K562 (cell line): ENCODE data around the gene DNASE1L2. TPM values are rescaled to one million over a fixed set of nuclear protein-coding genes. Genes with fewer than 3 reads are reported as not detected.
A peak's percentile ranks its signal among the peaks of the same experiment; 100 is the strongest.

Experiments used
- ATF4 ChIP-seq: fragments of 450-650 bp; formaldehyde crosslinking; IDR thresholded peaks from 2 replicates; pipeline ENCODE4 v1.4.0; 2022; ENCODE audit warnings: mild to moderate bottlenecking, moderate library complexity
- CBX5 ChIP-seq: IDR thresholded peaks from 2 replicates; pipeline ENCODE4 v1.6.1; 2014; ENCODE audit warnings: low read depth, borderline replicate concordance
- CHD4 ChIP-seq: fragments of 200-600 bp; sonication (generic); IDR thresholded peaks from 3 replicates; pipeline ENCODE4 v1.6.1; 2012; ENCODE audit warnings: low read depth, mild to moderate bottlenecking, mixed read lengths, low read length, inconsistent platforms; ENCODE audit not compliant: insufficient read depth, insufficient replicate concordance, poor library complexity, severe bottlenecking
- DMBX1 ChIP-seq: fragments of 250-450 bp; sonication (Bioruptor Pico); IDR thresholded peaks from 2 replicates; pipeline ENCODE4 v1.8.0; 2022; ENCODE audit warnings: inconsistent platforms, mild to moderate bottlenecking, moderate library complexity, borderline replicate concordance
- GTF2A2 ChIP-seq: IDR thresholded peaks from 2 replicates; pipeline ENCODE4 v1.6.1; 2016; ENCODE audit warnings: mild to moderate bottlenecking, missing genetic modification characterization, missing compliant biosample characterization
- HMG20A ChIP-seq: fragments of 450-650 bp; formaldehyde crosslinking; conservative IDR thresholded peaks from 2 replicates; pipeline ENCODE4 v1.4.0; 2020; ENCODE audit warnings: mild to moderate bottlenecking, mixed read lengths
- RBM17 ChIP-seq: fragments of 200-400 bp; formaldehyde crosslinking; IDR thresholded peaks from 2 replicates; pipeline ENCODE4 v1.6.1; 2017; ENCODE audit warnings: low read depth, mild to moderate bottlenecking, low read length, borderline replicate concordance
- RFX1 ChIP-seq: fragments of 450-650 bp; IDR thresholded peaks from 2 replicates; pipeline ENCODE4 v1.6.1; 2016; ENCODE audit warnings: mild to moderate bottlenecking, moderate library complexity
- SIN3B ChIP-seq: fragments of 450-650 bp; IDR thresholded peaks from 2 replicates; pipeline ENCODE4 v1.6.1; 2017; ENCODE audit warnings: low read depth, mild to moderate bottlenecking, moderate library complexity
- STAG1 ChIP-seq: sonication (generic); formaldehyde crosslinking; IDR thresholded peaks from 2 replicates; pipeline ENCODE4 v1.5.0; 2020; ENCODE audit warnings: missing genetic modification reagents, borderline replicate concordance
- ZBTB1 ChIP-seq: sonication (generic); formaldehyde crosslinking; IDR thresholded peaks from 2 replicates; pipeline ENCODE4 v1.8.1; 2023; ENCODE audit warnings: missing genetic modification reagents, low read depth, mild to moderate bottlenecking, borderline replicate concordance
- ZFP91 ChIP-seq: sonication (generic); formaldehyde crosslinking; IDR thresholded peaks from 2 replicates; pipeline ENCODE4 v1.8.0; 2022; ENCODE audit warnings: mild to moderate bottlenecking, missing genetic modification reagents
- ZKSCAN8 ChIP-seq: fragments of 200-800 bp; sonication (Bioruptor generic); IDR thresholded peaks from 2 replicates; pipeline ENCODE4 v1.6.1; 2016; ENCODE audit warnings: missing genetic modification characterization, missing compliant biosample characterization
- ZNF140 ChIP-seq: fragments of 250-450 bp; sonication (Bioruptor Pico); IDR thresholded peaks from 2 replicates; pipeline ENCODE4 v1.8.0; 2021; ENCODE audit warnings: moderate library complexity, mild to moderate bottlenecking, inconsistent platforms
- ZNF695 ChIP-seq: fragments of 450-650 bp; formaldehyde crosslinking; IDR thresholded peaks from 2 replicates; pipeline ENCODE4 v1.4.0; 2020; ENCODE audit warnings: mild to moderate bottlenecking, moderate library complexity
- ZNF75A ChIP-seq: fragments of 450-650 bp; formaldehyde crosslinking; IDR thresholded peaks from 2 replicates; pipeline ENCODE4 v1.4.0; 2020; ENCODE audit warnings: mild to moderate bottlenecking
- polyA plus RNA-seq, 8 experiments: library from polyadenylated mRNA; depleted of rRNA in 4 of 8; stranded (reverse) in 5 of 8; unstranded in 3 of 8; fragments of >200 nt; fragmentation: Nextera tagmentation in 2 of 8; fragmentation: Illumina TruSeq in 1 of 8; extraction: Ambion mirVana in 2 of 8; extraction: Trizol in 1 of 8; gene quantifications; 2 replicates each; pipeline versions ENCODE4 v1.2.1 to v1.2.3, GENCODE V29; 2011 to 2014; ENCODE audit warnings: inconsistent platforms in 1 of 8, missing spikeins in 1 of 8
- total RNA-seq, 7 experiments: library from RNA; depleted of rRNA in 6 of 7; stranded (reverse); fragments of >200 nt in 6 of 7; fragmentation: Illumina TruSeq in 2 of 7; extraction: Trizol in 2 of 7; gene quantifications; 2 replicates each; pipeline versions ENCODE4 v1.2.1 to v1.2.3, GENCODE V29; 2011 to 2021; ENCODE audit warnings: low replicate concordance in 1 of 7
- TF ChIP-seq, protein P1 (sequence below): fragments of 250-450 bp; sonication (Bioruptor Pico); IDR thresholded peaks from 2 replicates; pipeline ENCODE4 v1.5.0; 2021
- TF ChIP-seq, protein P2 (sequence below), 2 experiments: fragments of 450-650 bp; IDR thresholded peaks; 2 replicates each; pipeline ENCODE4 v1.6.1; 2016
- TF ChIP-seq, protein P3 (sequence below): fragments of 250-450 bp; sonication (Bioruptor Pico); IDR thresholded peaks from 2 replicates; pipeline ENCODE4 v1.5.0; 2021
- TF ChIP-seq, protein P4 (sequence below): fragments of 250-450 bp; sonication (Bioruptor Pico); IDR thresholded peaks from 2 replicates; pipeline ENCODE4 v1.8.0; 2021; ENCODE audit warnings: mild to moderate bottlenecking, moderate library complexity

The DNASE1L2 gene
- total and polyA plus RNA-seq, 9 of the 15 experiments (the other 6 are each of a cell fraction or from before 2014, with no cell fraction given) = 0.08 to 2.7 (median 1.7) TPM; not detected in 1

DNA sequence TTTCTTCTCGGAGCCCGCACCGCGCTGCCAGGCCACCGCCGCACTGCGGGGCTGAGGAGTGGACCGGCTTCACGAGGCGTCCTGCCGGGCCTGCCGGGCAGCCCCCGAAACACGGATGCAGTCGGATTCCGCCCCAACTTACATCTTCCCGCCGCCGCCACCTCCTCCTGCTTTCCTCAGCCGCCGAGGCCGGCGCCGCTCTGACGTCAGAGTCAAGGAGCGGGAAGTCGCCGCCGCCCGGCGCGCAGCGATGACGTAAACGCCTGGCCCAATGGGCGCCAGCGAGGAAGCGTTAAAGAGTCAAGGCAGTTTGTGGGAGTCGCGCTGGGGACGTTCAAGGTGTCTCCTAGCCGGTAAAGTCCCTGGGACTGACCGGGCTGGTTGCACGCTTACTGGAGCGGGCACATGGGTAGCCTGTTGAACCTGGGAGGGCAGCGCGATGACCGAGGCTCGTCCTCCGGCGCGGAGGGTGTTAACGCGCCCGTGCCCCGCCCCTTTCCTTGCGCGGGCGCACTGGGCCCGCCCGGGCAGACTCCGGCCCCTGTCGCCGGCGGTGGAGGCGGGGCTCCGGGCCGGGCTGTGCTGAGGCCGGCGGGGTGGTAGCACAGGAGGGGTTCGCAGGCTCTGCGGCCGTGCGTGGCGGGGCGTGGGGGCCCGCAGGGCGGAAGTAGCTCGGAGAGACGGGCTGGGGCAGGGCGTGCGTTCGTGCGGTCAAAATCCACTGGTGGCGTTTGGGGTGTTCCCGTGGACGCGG lies 31.8 kb downstream of the DNASE1L2 start, which contains the start of gene RNPS1 (continued):
- TF ChIP-seq, protein P1, sequence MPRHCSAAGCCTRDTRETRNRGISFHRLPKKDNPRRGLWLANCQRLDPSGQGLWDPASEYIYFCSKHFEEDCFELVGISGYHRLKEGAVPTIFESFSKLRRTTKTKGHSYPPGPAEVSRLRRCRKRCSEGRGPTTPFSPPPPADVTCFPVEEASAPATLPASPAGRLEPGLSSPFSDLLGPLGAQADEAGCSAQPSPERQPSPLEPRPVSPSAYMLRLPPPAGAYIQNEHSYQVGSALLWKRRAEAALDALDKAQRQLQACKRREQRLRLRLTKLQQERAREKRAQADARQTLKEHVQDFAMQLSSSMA (CRISPR knock-in tag) = peak; percentile 89; the same call in 1 of the 2 replicates
- TF ChIP-seq DMBX1 (CRISPR knock-in tag) = no peak
- TF ChIP-seq, protein P2, sequence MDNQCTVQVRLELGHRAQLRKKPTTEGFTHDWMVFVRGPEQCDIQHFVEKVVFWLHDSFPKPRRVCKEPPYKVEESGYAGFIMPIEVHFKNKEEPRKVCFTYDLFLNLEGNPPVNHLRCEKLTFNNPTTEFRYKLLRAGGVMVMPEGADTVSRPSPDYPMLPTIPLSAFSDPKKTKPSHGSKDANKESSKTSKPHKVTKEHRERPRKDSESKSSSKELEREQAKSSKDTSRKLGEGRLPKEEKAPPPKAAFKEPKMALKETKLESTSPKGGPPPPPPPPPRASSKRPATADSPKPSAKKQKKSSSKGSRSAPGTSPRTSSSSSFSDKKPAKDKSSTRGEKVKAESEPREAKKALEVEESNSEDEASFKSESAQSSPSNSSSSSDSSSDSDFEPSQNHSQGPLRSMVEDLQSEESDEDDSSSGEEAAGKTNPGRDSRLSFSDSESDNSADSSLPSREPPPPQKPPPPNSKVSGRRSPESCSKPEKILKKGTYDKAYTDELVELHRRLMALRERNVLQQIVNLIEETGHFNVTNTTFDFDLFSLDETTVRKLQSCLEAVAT (IDR thresholded peaks at IDR 0.05) = peak; percentile 46 to 88; a peak in 3 of 4 replicates
- TF ChIP-seq SIN3B = peak; percentile 89; the same call in 1 of the 2 replicates
- TF ChIP-seq ATF4 (CRISPR knock-in tag) = peak; percentile 35; the same call in 1 of the 2 replicates
- TF ChIP-seq ZNF75A (CRISPR knock-in tag) = no peak
- no peak; the same call in 1 of the 2 replicates for TF ChIP-seq STAG1 (CRISPR knock-in tag)
- TF ChIP-seq RFX1 = no peak
- TF ChIP-seq CHD4 = no peak
- TF ChIP-seq ZBTB1 (CRISPR knock-in tag) = no peak
- TF ChIP-seq ZNF695 (CRISPR knock-in tag) = no peak
- TF ChIP-seq, protein P3, sequence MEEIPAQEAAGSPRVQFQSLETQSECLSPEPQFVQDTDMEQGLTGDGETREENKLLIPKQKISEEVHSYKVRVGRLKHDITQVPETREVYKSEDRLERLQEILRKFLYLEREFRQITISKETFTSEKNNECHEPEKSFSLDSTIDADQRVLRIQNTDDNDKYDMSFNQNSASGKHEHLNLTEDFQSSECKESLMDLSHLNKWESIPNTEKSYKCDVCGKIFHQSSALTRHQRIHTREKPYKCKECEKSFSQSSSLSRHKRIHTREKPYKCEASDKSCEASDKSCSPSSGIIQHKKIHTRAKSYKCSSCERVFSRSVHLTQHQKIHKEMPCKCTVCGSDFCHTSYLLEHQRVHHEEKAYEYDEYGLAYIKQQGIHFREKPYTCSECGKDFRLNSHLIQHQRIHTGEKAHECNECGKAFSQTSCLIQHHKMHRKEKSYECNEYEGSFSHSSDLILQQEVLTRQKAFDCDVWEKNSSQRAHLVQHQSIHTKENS (CRISPR knock-in tag) = no peak
- TF ChIP-seq GTF2A2 (tag) = no peak
- no peak for TF ChIP-seq CBX5
- no peak for TF ChIP-seq RBM17
- TF ChIP-seq ZNF140 (CRISPR knock-in tag) = no peak
- no peak for TF ChIP-seq HMG20A (CRISPR knock-in tag)
- TF ChIP-seq ZFP91 (CRISPR knock-in tag) = peak; percentile 85
- no peak for TF ChIP-seq ZKSCAN8 (CRISPR knock-in tag)
- TF ChIP-seq, protein P4, sequence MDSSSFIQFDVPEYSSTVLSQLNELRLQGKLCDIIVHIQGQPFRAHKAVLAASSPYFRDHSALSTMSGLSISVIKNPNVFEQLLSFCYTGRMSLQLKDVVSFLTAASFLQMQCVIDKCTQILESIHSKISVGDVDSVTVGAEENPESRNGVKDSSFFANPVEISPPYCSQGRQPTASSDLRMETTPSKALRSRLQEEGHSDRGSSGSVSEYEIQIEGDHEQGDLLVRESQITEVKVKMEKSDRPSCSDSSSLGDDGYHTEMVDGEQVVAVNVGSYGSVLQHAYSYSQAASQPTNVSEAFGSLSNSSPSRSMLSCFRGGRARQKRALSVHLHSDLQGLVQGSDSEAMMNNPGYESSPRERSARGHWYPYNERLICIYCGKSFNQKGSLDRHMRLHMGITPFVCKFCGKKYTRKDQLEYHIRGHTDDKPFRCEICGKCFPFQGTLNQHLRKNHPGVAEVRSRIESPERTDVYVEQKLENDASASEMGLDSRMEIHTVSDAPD (CRISPR knock-in tag) = no peak
